ENCODE measurements around the gene KIF16B.

- TF ChIP-seq SP1 (IDR thresholded peaks at IDR 0.05) (no peak), TAF1 (conservative IDR thresholded peaks at IDR 0.05) (no peak), CTCF (IDR thresholded peaks at IDR 0.05; ENCODE audit: low read depth, low read length, missing input control) (no peak), FOXA1 (IDR thresholded peaks at IDR 0.05) (no peak), RXRA (IDR thresholded peaks at IDR 0.05) (no peak), JUND (IDR thresholded peaks at IDR 0.05) (no peak), MAX (IDR thresholded peaks at IDR 0.05) (no peak), EGR1 (IDR thresholded peaks at IDR 0.05; ENCODE audit: low read depth in 2 of 2) (no peak), ATF3 (IDR thresholded peaks at IDR 0.05) (no peak), YY1 (IDR thresholded peaks at IDR 0.05) (no peak)
Measured at GRCh38 chr20:16351415-16351814, 221.8 kb downstream of the KIF16B start.

Measured in liver (tissue), 3 donors.